Suprapubic skin (tissue), 4 donors: ENCODE data around the gene NCAPG2. TPM values are rescaled to one million over a fixed set of nuclear protein-coding genes. Genes with fewer than 3 reads are reported as not detected.

ENCODE experiments used
- DNase-seq, 2 donors: peaks; one replicate each; pipeline ENCODE4 v3.0.0-alpha.2; 2019; ENCODE audit warnings: low spot score in 2 of 2
- H3K27ac ChIP-seq: fragments of 200-600 bp; sonication (generic); one replicate; pipeline ENCODE4 v1.5.1; 2019
- H3K27me3 ChIP-seq: fragments of 200-600 bp; sonication (generic); one replicate; pipeline ENCODE4 v1.5.1; 2019
- H3K36me3 ChIP-seq: fragments of 200-600 bp; sonication (generic); one replicate; pipeline ENCODE4 v1.5.1; 2019
- H3K4me1 ChIP-seq: fragments of 200-600 bp; sonication (generic); one replicate; pipeline ENCODE4 v1.5.1; 2019
- H3K4me3 ChIP-seq: fragments of 200-600 bp; sonication (generic); one replicate; pipeline ENCODE4 v1.5.1; 2019; ENCODE audit warnings: mild to moderate bottlenecking
- H3K9me3 ChIP-seq: fragments of 200-600 bp; sonication (generic); one replicate; pipeline ENCODE4 v1.5.1; 2019
- EP300 ChIP-seq: sonication (generic); formaldehyde crosslinking; IDR thresholded peaks from one replicate; pipeline ENCODE4 v1.6.1; 2017; ENCODE audit warnings: antibody characterized with exemption
- POLR2A ChIP-seq, 2 donors: fragments of 450-650 bp; IDR thresholded peaks; one replicate each; pipeline ENCODE4 v1.6.1; 2017; ENCODE audit warnings: antibody characterized with exemption in 2 of 2, mild to moderate bottlenecking in 2 of 2, moderate library complexity in 2 of 2
- POLR2AphosphoS5 ChIP-seq, 3 donors: sonication (generic); formaldehyde crosslinking; IDR thresholded peaks; one replicate each; pipeline ENCODE4 v1.6.1; 2017; ENCODE audit warnings: antibody characterized with exemption in 3 of 3
- WGBS: methylation state at CpG from one replicate; pipeline ENCODE4 v1.1.5; 2018; 5-methylcytosine and 5-hydroxymethylcytosine counted together
- total RNA-seq, 4 donors: library from RNA; depleted of rRNA; stranded (reverse); fragments of >200 nt; gene quantifications; one replicate each; pipeline ENCODE4 v1.1.0, GENCODE V29; 2016
- TF ChIP-seq, protein P1 (sequence below), 2 donors: fragments of 200-600 bp in 1 of 2; fragments of 450-650 bp in 1 of 2; sonication (generic) in 1 of 2; IDR thresholded peaks; one replicate each; pipeline ENCODE4 v1.5.1; 2016 to 2019; ENCODE audit warnings: antibody characterized with exemption in 2 of 2, mild to moderate bottlenecking in 1 of 2, moderate library complexity in 1 of 2

The NCAPG2 gene, protein sequence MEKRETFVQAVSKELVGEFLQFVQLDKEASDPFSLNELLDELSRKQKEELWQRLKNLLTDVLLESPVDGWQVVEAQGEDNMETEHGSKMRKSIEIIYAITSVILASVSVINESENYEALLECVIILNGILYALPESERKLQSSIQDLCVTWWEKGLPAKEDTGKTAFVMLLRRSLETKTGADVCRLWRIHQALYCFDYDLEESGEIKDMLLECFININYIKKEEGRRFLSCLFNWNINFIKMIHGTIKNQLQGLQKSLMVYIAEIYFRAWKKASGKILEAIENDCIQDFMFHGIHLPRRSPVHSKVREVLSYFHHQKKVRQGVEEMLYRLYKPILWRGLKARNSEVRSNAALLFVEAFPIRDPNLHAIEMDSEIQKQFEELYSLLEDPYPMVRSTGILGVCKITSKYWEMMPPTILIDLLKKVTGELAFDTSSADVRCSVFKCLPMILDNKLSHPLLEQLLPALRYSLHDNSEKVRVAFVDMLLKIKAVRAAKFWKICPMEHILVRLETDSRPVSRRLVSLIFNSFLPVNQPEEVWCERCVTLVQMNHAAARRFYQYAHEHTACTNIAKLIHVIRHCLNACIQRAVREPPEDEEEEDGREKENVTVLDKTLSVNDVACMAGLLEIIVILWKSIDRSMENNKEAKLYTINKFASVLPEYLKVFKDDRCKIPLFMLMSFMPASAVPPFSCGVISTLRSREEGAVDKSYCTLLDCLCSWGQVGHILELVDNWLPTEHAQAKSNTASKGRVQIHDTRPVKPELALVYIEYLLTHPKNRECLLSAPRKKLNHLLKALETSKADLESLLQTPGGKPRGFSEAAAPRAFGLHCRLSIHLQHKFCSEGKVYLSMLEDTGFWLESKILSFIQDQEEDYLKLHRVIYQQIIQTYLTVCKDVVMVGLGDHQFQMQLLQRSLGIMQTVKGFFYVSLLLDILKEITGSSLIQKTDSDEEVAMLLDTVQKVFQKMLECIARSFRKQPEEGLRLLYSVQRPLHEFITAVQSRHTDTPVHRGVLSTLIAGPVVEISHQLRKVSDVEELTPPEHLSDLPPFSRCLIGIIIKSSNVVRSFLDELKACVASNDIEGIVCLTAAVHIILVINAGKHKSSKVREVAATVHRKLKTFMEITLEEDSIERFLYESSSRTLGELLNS
- total RNA-seq: 10 to 100 TPM in 1 of 4 donors, 1 to 10 TPM in 3; 5.6 to 11.4 (median 7.2) TPM

DNA sequence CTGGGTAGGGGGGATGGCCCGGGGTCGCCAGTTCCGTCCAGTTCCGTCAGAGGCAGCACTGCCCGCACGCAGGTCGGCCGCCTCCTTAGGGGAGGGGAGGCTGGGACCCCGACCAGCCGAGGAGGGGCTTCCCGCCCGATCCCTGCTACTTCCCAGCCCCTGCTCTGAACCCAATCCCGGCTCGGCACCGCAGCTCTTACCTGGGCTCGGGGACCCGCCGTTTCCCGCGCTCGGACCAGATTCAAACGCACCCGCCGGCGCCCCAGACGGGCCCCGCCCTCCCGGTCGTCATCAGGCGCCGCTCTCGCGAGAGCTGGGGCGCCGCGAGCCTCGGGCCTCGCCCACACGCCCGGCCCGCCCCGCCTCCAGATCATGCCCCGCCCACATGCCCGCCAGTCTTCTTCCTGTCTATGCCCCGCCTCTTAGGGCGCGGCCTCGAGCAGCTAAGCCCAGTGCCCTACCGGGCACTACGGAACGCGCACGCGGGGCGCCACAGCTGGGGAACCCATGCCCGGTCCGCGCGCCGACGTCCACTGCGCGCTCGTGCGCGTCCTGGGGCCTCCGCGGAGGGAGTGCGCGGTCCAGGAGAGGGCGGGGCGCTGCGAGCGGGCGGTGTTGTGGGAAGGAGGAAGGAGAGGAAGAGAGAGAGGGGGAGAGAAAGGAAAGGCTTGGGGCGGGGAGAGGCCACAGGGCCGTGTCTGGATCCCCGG is at the start of gene NCAPG2:
TSS of gene NCAPG2 (minus strand) at position 281 of the 710 bp plus-strand sequence. CDS start 2,905 bp downstream, outside the sequence.
- TF ChIP-seq, protein P1, sequence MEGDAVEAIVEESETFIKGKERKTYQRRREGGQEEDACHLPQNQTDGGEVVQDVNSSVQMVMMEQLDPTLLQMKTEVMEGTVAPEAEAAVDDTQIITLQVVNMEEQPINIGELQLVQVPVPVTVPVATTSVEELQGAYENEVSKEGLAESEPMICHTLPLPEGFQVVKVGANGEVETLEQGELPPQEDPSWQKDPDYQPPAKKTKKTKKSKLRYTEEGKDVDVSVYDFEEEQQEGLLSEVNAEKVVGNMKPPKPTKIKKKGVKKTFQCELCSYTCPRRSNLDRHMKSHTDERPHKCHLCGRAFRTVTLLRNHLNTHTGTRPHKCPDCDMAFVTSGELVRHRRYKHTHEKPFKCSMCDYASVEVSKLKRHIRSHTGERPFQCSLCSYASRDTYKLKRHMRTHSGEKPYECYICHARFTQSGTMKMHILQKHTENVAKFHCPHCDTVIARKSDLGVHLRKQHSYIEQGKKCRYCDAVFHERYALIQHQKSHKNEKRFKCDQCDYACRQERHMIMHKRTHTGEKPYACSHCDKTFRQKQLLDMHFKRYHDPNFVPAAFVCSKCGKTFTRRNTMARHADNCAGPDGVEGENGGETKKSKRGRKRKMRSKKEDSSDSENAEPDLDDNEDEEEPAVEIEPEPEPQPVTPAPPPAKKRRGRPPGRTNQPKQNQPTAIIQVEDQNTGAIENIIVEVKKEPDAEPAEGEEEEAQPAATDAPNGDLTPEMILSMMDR (IDR thresholded peaks at IDR 0.05): peak; percentile 47 to 57
- TF ChIP-seq POLR2A (IDR thresholded peaks at IDR 0.05): no peak
- peak; percentile 74 to 92 (median 84) for TF ChIP-seq POLR2AphosphoS5 (IDR thresholded peaks at IDR 0.05)
- H3K9me3 ChIP-seq: no peaks in the 10 kb centered on the region
- no peaks in the 10 kb centered on the region for H3K27me3 ChIP-seq
- WGBS: 0% methylated on average over 10 of the region's 78 CpGs
- H3K4me3 ChIP-seq: peak within 1 kb of the TSS; percentile 85
- H3K36me3 ChIP-seq: no peaks in the 10 kb centered on the region
- DNase-seq: peak; percentile 97 to 98
- peak within 1 kb of the TSS; percentile 87 for H3K27ac ChIP-seq
- peaks cover 14% of the 10 kb centered on the region for H3K4me1 ChIP-seq

DNA sequence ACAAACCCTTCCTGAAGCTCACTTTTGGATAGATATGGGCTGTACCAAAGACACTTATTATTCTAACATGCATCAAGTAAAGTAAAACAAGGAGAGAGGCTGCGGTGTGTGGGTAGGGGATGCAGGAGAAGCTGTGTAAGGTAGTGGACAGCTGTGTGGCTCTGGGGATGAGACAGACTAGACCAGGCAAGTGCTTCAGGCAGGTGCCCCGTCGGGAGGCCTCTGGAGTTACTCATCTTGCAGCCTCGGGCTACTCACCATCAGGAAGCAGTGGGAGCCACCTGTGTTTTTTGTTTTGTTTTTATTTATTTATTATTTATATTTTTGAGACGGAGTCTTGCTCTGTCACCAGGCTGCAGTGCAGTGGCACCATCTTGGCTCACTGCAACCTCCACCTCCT is 49.3 kb upstream of the NCAPG2 start:
- WGBS: 93% methylated on average over 5 of the region's 5 CpGs
- no peak overlapping the region for H3K27ac ChIP-seq
- no peaks in the 10 kb centered on the region for H3K27me3 ChIP-seq
- DNase-seq: no peak
- no peaks in the 10 kb centered on the region for H3K9me3 ChIP-seq
- H3K4me1 ChIP-seq: no peaks in the 10 kb centered on the region
- H3K4me3 ChIP-seq: no peak overlapping the region
- TF ChIP-seq, protein P1 (IDR thresholded peaks at IDR 0.05): no peak
- no peak for TF ChIP-seq POLR2AphosphoS5 (IDR thresholded peaks at IDR 0.05)
- TF ChIP-seq EP300: no peak
- TF ChIP-seq POLR2A (IDR thresholded peaks at IDR 0.05): no peak
- peaks cover 61% of the 10 kb centered on the region for H3K36me3 ChIP-seq

DNA sequence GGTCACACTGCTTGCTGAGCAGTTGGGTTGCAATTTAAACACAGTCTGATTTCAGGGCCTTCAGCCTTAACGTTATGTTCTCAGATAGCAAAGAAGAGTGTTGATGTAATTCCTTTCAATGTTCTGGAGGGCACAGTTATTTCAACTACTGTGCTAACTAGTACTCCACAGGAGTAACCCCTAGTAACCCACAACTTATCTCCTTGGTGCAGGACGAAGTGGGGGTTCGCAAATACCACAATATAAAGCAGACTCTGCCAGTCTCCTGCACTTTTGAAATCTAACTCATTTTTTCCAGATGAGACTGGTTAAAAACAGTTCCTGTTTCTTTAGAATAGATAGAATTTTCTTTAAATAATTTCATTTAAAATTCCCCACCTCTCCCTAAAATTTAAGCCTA is 47.1 kb upstream of the NCAPG2 start:
- Histone ChIP-seq H3K27me3 (no peaks in the 10 kb centered on the region), H3K9me3 (no peaks in the 10 kb centered on the region), H3K4me3 (no peak overlapping the region), H3K4me1 (no peaks in the 10 kb centered on the region), H3K27ac (no peak overlapping the region), H3K36me3 (peaks cover 62% of the 10 kb centered on the region)
- no peak for DNase-seq
- WGBS: 90% methylated on average over 3 of the region's 3 CpGs
- TF ChIP-seq POLR2A (IDR thresholded peaks at IDR 0.05) (no peak), POLR2AphosphoS5 (IDR thresholded peaks at IDR 0.05) (no peak), EP300 (no peak)
- TF ChIP-seq, protein P1 (IDR thresholded peaks at IDR 0.05): no peak

DNA sequence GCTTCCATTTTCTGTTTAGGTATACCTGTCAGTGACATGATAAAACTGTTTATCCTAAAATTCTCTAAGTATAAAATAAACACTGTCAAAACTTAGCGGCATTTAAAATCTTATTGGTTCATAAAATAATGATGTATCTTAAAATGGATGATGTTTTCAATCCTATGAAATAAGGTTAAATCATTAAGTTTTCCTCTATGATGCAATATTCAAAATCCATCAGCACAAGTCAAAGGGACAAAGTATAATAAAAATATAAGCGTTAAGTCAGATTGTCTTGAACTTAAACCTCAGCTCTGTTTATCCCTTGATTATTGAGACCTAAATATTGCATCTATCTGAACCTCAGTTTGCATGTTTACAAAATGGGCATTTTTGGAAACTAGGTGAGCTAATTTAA is 46.6 kb upstream of the NCAPG2 start:
- H3K27me3 ChIP-seq: no peaks in the 10 kb centered on the region
- no peaks in the 10 kb centered on the region for H3K4me1 ChIP-seq
- no peaks in the 10 kb centered on the region for H3K9me3 ChIP-seq
- H3K36me3 ChIP-seq: peaks cover 62% of the 10 kb centered on the region
- no peak for DNase-seq
- TF ChIP-seq POLR2A (IDR thresholded peaks at IDR 0.05) (no peak), POLR2AphosphoS5 (IDR thresholded peaks at IDR 0.05) (no peak), EP300 (no peak)
- TF ChIP-seq, protein P1 (IDR thresholded peaks at IDR 0.05): no peak
- WGBS: 95% methylated on average over 2 of the region's 2 CpGs
- no peak overlapping the region for H3K4me3 ChIP-seq
- no peak overlapping the region for H3K27ac ChIP-seq
